ENCODE results near the gene NUP50.

NUP50 gene

GRCh38 chr22:45125188-45125587 lies 38.5 kb upstream of the NUP50 start:
- TF ChIP-seq PATZ1 (CRISPR knock-in tag; IDR thresholded peaks at IDR 0.05; ENCODE audit: borderline replicate concordance) (no peak), TSHZ2 (CRISPR knock-in tag; IDR thresholded peaks at IDR 0.05) (no peak), ZC3H10 (CRISPR knock-in tag; IDR thresholded peaks at IDR 0.05) (no peak), ZNF8 (CRISPR knock-in tag; IDR thresholded peaks at IDR 0.05) (no peak), GLIS3 (CRISPR knock-in tag; IDR thresholded peaks at IDR 0.05) (no peak), ZFP30 (CRISPR knock-in tag; IDR thresholded peaks at IDR 0.05) (no peak), ZNF70 (CRISPR knock-in tag; IDR thresholded peaks at IDR 0.05) (no peak), ESRRG (CRISPR knock-in tag; IDR thresholded peaks at IDR 0.05) (no peak), CSDC2 (CRISPR knock-in tag; IDR thresholded peaks at IDR 0.05) (no peak), POU6F1 (CRISPR knock-in tag; IDR thresholded peaks at IDR 0.05; ENCODE audit: borderline replicate concordance, low read depth) (no peak), OSR1 (CRISPR knock-in tag; IDR thresholded peaks at IDR 0.05) (no peak), RARB (CRISPR knock-in tag; IDR thresholded peaks at IDR 0.05) (no peak), PPARA (CRISPR knock-in tag; IDR thresholded peaks at IDR 0.05; ENCODE audit: borderline replicate concordance) (no peak), ISL1 (CRISPR knock-in tag; IDR thresholded peaks at IDR 0.05) (no peak), ARNTL (CRISPR knock-in tag; IDR thresholded peaks at IDR 0.05; ENCODE audit: borderline replicate concordance, low read depth) (no peak)

GRCh38 chr22:45127866-45128265 lies 35.9 kb upstream of the NUP50 start:
- TF ChIP-seq BACH2 (CRISPR knock-in tag; IDR thresholded peaks at IDR 0.05; ENCODE audit: borderline replicate concordance), result no peak
- TF ChIP-seq ESRRG (CRISPR knock-in tag; IDR thresholded peaks at IDR 0.05), result no peak
- no peak for TF ChIP-seq TOX (CRISPR knock-in tag; IDR thresholded peaks at IDR 0.05; ENCODE audit: borderline replicate concordance)
- peak; percentile 36; the same call in 2 of the 3 replicates for ATAC-seq

More at GRCh38 chr22:45125188-45125587, 38.5 kb upstream of the NUP50 start:
- ATAC-seq, result no peak

GRCh38 chr22:45129703-45130524 lies 33.8 kb upstream of the NUP50 start:
- TF ChIP-seq PATZ1 (CRISPR knock-in tag; IDR thresholded peaks at IDR 0.05; ENCODE audit: borderline replicate concordance) (no peak), CREB5 (CRISPR knock-in tag; IDR thresholded peaks at IDR 0.05; ENCODE audit: low read depth) (no peak), TOX (CRISPR knock-in tag; IDR thresholded peaks at IDR 0.05; ENCODE audit: borderline replicate concordance) (no peak), RARB (CRISPR knock-in tag; IDR thresholded peaks at IDR 0.05) (no peak), CSDC2 (CRISPR knock-in tag; IDR thresholded peaks at IDR 0.05) (no peak)
- ATAC-seq, result no peak
